GM21619 (cell line): Measurements from ENCODE around the gene GAL3ST2.
"Not testable (repeated sequence)": the region's sequence is repeated elsewhere in the genome, so short reads cannot be mapped to it uniquely, and the experiment has no call there.

Source experiments
- ATAC-seq: cut with Tn5 transposase; IDR thresholded peaks from one replicate; pipeline ENCODE4 v1.9.1; 2021; ENCODE audit not compliant: unreplicated experiment

GAL3ST2 gene

GRCh38 chr2:241767464-241768250 is 9.0 kb upstream of the GAL3ST2 start:
- ATAC-seq = no peak

DNA sequence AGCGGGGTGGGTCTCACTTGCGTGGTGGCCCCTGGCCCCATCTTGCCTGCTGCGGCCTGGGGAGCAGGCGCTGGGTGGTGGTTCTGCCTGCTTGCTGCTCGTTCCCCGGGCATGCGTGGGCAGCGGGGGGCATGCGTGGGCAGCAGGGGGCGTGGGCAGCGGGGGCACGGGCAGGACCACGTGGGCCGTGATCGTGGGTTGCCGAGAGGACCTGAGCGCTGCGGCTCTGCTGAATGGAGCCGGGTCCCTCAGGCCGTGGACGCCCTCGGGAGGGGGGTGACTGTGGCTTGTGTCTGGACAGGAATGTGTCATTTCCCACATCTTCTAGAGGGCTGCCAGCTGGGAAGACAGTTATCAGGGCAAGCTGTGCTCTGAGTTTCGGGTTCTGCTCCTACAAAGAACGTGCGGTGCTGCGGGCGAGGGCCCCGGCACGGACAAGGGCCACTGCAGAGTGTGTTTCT is 8.3 kb upstream of the GAL3ST2 start:
- no peak for ATAC-seq

GRCh38 chr2:241768850-241769249 is 7.8 kb upstream of the GAL3ST2 start:
- ATAC-seq = no peak

- no peak for ATAC-seq
Measured at GRCh38 chr2:241769819-241770184, 6.8 kb upstream of the GAL3ST2 start.

DNA sequence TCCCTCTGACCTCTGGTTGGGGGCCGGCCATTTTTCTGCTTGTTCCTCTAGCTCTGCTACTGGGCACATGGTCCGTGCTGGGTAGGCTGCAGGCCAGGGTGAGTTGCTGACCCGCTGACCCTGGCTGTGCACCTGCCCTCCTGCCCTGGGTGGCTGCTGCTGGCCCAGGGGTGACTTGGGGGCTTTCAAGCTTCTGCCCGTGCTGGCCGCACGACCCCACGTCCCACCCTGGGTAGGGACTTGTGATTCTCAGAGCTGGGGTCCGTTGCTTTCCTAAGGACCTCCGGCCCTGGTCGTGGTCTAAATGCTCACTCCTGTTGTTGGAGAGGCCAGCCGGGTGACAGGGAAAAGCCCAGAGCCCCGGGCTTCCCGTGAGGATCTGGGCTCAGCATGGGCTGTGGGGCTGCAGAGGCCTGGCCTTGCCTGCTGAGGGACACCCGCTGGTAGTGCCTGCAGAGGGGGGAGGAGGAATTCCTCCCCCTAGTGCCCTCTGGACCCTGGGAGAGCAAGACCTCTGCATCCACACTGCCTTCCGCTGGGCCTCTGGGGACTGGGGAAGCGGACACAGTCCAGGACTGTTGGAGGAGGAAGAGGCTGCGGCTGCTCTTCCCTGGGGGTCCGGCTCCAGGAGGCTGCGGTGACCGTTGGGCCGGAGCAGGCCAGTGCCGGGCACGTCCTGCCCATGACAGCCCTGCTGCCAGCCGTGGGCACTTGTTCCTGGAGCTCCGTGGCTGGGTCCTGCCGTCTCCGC is 6.3 kb upstream of the GAL3ST2 start:
- ATAC-seq = no peak

DNA sequence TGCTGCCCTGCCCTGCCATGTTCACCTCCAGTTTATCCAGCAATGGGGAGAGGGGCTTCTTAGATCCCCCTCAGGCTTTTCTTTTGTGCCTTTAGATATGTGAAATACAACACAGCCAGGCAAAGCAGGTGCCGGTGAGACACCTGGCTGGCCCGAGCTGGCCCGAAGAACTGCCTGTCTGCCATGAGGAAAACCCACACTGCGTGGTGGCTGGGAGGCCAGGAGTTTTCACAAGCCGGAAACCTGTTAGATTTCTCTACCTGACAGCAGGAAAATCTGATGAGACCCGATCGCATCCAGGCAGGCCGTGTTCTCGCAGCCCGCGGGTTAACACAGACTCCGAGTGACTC is 5.7 kb upstream of the GAL3ST2 start:
- no peak for ATAC-seq

- ATAC-seq = no peak
Measured at GRCh38 chr2:241771286-241772062, 5.1 kb upstream of the GAL3ST2 start.

DNA sequence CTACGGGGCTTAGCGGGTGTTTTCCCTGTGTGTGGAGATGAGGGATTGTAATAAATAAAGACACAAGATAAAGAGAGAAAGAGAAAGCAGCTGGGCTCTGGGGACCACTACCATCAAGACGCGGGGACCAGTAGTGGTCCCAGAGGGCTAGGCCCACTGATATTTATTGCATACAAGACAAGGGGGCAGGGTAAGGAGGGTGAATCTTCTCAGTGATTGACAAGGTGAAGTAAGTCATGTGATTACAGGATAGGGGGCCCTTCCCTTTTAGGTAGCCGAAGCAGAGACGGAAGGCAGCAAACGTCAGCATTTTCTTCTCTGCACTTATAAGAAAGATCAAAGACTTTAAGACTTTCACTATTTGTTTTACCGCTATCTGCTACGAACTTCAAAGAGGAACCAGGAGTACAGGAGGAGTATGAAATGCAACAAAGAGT is 4.5 kb upstream of the GAL3ST2 start:
- ATAC-seq = no peak

DNA sequence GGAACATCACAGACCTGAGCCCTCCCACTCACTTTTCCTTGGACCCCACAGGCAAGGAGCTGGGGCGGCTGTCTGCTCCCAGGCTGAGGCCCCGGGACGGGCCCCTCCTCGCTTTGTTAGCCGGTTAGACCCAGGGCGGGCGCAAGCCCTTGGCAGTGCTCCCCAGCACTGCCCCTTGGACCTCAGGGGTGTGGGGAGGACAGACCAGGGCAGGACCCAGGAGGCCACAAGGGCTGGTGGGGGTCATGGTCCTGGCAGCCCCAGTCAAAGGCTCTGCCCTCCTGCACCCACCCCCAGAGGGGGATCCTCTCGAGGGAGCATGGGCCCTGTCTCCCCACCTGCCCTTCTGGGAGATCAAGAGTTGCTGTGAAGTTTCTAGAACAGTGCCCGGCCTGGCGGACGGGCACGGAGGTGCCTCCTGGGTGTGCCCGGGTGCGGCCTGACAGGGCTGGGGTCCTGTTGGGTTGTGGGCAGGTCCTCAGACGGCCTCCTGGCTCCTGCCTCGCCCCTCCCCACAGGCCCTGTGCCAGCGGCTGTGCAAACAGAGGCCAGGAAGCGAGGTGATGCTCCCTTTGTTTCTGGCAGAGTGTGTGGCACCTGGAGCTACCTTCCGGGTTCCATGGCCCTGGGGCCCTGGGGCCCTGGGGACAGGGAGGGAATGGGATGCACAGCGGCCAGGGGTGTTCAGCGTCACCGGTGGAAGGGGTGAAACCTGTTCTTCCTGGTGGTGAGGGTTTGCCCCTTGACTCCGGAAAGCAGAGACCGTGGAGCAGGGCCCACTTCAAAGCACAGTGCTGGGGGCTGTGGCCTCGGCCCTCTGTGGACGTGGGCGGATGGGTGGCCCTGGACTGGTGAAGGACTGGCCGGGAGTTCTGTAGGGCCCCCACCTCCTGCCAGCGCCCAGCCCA is 2.9 kb upstream of the GAL3ST2 start:
- ATAC-seq = no peak

DNA sequence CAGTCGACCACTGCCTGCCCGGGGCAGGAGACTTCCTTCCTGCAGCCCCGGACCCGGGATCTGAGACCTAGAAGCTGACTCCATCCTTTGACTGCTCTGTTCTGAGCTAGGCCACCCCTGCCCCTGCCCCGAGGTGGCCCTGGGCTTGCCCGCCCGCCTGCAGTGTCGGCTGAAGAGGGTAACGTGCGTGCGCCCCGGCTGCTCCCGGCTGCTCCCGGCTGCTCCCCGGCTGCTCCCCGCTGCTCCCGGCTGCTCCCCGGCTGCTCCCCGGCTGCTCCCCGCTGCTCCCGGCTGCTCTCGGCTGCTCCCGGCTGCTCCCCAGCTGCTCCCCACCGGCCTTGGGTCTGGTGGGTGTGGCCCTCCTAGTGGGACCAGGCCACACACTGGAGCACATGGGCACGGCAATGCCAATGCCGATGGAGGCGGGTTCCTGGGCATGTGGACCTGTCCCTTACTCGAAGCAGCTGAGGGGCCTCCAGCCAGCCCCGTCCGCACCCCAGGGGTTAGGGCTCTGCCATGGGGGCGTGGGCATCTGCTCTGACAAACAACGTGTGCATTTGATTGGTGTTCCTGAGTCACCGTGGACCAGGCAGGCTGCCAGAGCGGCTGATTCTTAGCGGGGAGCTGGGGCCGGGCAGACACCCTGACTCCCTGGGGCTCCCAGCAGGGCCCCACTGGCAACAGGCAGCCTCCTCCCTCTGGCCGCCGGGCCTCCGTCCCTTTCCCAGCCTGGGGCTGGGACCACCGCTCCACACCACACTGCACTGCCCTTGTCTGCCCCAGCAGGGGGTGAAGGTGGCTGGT is 2.0 kb upstream of the GAL3ST2 start:
- ATAC-seq = no peak

DNA sequence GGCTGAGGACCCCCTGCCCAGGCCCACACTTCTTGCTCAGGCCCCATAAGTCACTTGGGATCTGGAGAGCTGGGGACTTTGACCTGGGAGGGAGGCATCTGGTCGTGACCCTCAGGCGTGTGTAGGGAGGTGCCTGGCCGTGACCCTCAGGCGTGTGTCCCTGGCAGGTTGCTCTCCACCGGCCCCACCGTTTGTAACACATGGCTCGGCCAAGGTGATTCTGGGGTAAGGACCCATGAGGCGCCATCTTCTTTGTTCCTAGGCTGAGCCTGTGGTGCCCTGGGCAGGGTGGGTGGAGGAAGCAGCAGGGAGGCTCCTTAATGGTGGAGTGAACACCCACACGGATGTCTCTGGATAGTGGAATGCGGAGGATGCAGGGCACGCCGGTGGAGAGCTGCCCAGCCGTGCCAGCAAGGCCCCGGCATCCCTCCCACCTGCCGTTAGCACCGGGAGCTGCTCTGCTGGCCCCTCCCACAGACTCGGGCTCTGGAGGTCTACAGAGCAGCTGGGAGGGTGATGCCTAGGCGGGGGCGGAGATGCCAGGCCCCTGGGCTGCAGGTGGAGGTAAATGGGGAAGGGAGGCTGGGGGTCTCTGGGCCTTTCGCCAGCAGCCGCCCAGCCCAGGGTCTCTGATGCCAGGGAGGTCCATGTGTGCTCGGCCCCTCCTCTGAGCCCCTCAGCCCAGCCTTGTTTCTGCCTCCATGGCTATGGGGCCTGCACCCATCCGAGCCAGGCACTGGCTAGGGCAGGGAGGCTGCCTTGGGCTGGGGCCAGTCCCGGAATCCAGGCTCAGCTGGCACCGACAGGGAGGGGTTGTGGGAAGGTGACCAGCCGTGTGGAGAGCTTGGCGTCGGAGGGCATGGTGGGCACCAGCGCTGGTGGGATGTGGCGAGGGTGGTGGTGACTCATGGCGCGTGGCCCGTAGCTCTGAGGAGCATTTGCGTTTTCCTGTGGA is 1.1 kb upstream of the GAL3ST2 start:
- ATAC-seq = no peak

DNA sequence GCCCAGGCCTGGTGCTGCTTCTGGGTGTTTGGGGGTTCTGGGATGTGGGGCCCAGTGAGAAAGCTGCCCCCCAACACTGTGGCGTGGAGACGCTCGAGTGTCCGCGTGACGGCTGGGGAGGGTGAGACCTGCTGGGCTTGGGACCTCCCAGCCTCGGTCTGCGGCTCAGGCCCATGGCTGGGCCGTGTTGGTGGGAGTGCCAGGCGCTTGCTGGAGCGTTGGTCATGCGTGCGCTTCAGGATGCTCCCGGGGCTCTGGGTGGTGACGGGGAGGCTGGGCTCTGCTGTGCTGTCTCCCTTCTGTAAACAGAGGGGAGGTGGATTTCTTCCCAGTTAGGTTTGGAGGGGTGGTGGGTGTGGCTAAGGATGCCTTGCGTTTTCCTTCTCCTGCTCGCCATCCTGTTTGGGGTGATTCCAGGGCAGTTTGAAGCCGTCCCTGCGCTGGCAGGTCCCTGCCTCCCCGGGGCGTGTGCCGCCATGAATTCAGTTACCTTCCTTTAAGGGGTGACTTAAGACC is 606 bp downstream of the GAL3ST2 start:
- ATAC-seq = no peak

GRCh38 chr2:241777686-241778627 is 1.3 kb downstream of the GAL3ST2 start:
- ATAC-seq = no peak

GRCh38 chr2:241780939-241781569 is 4.4 kb downstream of the GAL3ST2 start:
- ATAC-seq = no peak

DNA sequence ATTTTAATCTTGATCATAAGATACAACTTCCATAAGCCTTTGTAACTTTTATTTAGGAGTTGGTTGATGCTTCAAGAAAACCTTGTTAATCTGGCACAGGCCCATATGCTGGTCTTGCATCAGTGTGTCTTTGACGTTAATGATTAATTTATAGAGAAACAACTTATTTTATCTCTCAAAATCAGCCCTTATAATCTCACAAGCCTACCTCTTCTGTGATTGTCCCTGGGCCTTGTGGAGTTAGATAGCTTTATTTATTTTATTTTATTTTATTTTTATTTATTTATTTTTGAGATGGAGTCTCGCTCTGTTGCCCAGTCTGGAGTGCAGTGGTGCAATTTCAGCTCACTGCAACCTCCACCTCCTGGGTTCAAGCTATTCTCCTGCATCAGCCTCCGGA is 5.4 kb downstream of the GAL3ST2 start:
- ATAC-seq = not testable (repeated sequence)

- no peak for ATAC-seq
Measured at GRCh38 chr2:241788135-241788534, 11.5 kb downstream of the GAL3ST2 start.

- ATAC-seq = no peak
Measured at GRCh38 chr2:241788572-241788971, 11.9 kb downstream of the GAL3ST2 start.
